Frontal cortex (tissue), 4 donors: ENCODE data around the gene ARL3. TPM values are rescaled to one million over a fixed set of nuclear protein-coding genes. Genes with fewer than 3 reads are reported as not detected.
"Not testable (repeated sequence)": the region's sequence is repeated elsewhere in the genome, so short reads cannot be mapped to it uniquely, and the experiment has no call there.

Source experiments
- DNase-seq, 2 donors: peaks; one replicate each; pipeline ENCODE4 v3.0.0; 2012; ENCODE audit warnings: low spot score in 2 of 2
- FAIRE-seq: peaks from 2 replicates; lab custom pipeline; 2012; peaks lifted over from hg19 to GRCh38; lab: Jason Lieb, UNC
- total RNA-seq: library from RNA; depleted of rRNA; stranded (reverse); fragments of >200 nt; gene quantifications from one replicate; pipeline ENCODE4 v1.2.3, GENCODE V29; 2014
- donor health status: control.
- donor health status: control.
- donor health status: control.

Gene ARL3
- total RNA-seq, 1 donor from 2014 or later = 32.2 TPM

DNA sequence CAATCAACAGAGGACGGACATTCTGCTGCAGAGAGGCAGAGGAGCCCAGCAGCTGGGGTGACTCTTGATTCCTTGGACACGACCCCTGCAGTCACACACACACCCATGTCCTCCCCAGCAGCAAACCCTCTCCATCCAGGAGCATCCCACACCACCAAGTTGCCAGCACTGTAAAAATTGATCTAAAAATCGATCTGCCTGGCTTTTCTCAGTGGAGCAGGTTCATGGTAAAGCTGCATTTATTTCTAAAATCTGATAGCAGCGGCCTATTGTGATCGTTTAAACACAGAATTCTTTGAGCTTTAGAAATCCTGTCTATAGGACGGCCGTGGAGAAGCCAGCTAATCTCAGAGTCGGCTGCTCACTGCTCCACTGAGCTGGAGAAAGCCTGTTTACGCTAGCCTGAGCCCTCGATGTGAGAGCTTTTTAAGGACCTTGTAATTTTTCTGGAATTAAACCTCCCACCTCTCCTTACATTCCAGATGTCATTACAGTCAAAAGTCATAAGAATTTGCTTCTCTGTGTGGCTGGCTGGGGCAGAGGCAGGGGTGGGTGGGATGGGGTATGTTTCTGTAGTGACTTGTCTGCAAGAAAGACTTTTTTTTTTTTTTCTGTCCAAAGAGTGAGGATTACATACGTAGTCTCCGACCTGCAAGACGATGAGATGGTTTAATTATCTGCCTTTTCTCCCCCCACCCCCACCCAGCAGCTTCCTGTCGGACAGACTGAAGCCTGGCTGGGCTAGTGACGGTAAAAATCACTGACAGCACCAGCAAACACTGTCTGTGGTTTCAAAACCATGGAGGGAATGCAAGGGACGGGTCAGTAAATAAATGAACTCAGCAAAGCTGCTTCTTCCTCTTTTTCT, 38.3 kb downstream of the ARL3 start:
- no peak for DNase-seq

DNA sequence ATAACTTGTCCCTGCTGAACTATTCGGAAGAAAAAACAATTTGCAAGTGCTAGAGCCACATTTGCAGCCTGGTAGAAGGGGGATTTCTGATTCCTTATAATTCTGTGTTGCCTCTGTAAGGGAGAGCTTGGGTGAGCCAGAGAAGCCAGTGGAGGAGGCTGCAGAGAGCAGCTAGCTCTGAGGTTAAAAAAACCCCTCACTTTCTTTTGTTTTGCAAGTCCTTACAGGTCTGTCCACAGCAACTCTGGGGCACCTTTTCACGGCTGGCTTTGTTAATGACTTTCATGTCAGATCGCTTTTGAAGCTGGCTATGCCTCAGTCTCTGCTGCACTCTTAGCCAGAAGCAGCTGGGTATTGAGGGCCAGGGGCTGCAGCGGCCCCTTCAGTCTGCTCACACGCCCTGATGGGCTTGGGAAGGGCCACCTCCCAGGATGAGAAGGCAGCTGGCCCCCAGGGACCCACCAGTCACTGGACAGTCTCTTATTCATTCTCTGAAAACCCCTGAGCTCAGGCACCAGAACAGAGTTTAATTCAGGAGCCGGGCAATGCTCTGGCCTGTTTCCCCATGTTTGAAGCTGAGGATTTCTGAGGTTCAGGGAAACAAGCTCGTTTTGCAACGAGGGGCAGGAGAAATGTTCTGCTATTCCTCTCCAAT, 39.1 kb downstream of the ARL3 start:
- FAIRE-seq (no peak), DNase-seq (no peak)

More for the DNA sequence above, 38.3 kb downstream of the ARL3 start:
- FAIRE-seq = no peak

DNA sequence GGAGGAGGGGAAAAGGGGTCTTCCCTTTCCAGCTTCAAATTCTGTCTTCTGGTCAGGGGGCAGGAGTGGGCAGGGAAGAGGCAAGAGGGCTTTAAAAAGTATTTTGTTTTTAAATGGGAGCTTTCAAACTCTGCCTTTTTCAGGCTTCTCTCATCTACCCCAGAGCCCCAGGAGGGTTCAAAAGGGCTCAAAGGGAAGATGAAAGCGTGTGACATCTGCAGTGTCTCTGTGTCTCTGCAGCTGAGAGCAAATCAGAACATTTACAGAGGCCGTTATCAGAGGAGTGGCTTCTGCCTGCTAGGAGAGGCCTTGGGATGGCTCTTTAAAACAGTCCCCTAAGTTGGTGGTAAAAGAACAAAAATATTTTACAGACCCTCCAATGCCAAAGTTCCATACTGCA, 39.6 kb downstream of the ARL3 start:
- DNase-seq = no peak
- FAIRE-seq = no peak

DNA sequence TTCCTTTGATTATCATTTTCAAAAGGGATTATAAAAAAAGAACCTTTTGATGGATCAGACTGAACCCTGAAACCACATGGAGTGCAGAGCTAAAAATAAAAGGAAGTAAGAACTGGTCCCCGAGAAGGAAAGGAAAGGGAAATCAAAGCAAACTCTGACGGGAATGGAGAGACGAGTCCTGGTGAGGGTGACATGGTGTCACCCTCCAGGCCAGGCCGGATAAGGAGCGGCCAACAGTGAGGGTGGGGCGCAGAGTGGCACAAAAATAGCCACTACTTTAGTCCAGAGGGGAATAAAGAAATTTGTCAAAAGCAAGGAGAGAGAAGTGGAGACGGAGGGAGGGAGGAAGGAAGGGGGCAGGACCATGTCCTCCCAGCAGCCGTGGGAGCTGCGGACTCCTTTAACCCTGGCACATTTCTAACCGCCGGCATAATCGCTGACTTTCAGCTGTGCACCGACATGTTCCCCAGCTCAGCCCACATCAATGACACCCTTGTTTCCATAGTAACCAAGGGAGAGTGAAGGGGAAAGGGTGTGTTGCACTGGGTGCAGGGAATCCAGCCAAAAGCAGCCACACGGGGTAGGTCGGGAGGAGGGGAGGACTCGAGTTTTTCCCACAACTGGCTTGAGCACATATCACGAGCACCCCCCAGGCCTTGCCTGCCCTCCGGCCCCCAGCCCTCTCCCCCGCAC, 40.2 kb downstream of the ARL3 start:
- FAIRE-seq = no peak
- peak in 1 of 2 donors; percentile 76 for DNase-seq

DNA sequence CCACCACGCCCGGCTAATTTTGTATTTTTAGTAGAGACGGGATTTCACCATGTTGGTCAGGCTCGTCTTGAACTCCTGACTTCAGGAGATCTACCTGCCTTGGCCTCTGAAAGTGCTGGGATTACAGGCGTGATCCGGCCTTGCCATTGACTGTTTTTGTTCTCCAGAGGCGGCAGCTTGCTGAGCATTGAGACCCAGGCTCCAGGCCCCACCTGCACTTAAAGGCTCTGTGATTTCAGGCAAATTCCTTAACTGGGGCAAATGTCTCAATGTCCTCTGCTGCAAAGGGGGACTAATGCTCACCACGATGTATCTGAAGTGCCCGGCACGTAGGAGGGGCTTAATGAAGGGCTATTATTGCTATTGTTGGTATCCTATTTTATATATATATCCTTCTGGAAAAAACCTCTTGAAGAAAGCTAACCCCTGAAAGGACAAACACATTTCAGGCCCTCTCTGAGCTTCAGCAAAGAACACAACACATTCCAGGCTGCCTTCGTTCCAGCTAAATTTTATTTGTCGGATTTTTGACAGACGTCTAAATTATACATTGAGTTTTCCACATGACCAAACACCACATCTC, 40.9 kb downstream of the ARL3 start:
- FAIRE-seq (no peak), DNase-seq (peak in 1 of 2 donors; percentile 3)

DNA sequence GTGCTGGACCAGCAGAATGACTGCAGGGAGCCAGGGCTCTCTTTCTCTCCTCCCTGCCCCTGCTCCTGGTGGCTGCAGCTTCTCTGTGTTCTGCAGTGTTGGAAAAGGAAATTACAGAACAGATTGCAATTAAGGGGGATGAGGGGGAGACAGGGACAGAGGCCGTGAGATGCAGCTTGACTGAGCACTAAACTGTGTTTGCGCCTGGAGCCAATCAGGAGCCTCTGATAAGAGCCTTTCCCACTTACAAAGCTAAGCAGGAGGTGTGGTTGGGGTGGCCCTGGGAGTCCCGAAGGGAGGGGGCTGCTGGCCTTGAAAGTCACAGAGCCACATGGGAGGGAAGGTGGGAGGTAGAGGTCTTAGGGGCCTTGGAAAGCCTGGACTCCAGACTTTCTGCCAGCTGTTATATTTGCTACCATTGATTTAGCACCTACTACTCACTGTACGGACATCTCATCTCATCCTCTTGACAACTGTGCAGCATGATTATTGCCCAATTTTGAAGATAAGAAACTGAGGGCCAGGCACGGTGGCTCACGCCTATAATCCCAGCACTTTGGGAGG, 43.2 kb downstream of the ARL3 start:
- DNase-seq (no peak), FAIRE-seq (no peak)

DNA sequence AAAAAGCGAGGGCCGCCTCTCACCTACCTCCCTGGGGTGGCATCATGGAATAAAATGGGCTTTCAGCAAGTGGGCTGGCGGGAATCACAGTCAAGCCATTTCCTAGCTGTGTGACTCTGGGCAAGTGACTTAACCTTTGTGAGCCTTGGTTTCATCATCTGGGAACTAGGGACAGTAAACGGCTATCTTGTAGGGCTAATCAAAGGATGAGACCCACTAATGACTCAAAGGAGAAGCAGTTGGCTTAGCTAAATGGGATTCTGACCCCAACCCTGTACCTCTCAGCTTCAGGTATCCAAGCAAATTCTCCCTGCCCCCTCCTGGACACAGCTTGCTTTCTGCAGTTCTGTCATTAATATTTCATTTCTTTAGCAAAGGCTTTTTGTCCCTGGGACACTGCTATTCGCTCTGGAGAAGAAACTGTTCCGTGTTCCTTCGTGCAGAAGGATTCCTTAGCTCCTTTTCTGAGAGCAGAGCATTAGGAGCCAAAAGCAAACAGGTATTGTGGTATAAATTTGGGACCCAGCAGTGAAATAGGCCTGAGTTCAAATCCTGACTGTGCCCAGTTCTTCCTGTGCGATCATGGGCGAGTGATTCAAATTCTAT, 44.0 kb downstream of the ARL3 start:
- DNase-seq (no peak), FAIRE-seq (no peak)

DNA sequence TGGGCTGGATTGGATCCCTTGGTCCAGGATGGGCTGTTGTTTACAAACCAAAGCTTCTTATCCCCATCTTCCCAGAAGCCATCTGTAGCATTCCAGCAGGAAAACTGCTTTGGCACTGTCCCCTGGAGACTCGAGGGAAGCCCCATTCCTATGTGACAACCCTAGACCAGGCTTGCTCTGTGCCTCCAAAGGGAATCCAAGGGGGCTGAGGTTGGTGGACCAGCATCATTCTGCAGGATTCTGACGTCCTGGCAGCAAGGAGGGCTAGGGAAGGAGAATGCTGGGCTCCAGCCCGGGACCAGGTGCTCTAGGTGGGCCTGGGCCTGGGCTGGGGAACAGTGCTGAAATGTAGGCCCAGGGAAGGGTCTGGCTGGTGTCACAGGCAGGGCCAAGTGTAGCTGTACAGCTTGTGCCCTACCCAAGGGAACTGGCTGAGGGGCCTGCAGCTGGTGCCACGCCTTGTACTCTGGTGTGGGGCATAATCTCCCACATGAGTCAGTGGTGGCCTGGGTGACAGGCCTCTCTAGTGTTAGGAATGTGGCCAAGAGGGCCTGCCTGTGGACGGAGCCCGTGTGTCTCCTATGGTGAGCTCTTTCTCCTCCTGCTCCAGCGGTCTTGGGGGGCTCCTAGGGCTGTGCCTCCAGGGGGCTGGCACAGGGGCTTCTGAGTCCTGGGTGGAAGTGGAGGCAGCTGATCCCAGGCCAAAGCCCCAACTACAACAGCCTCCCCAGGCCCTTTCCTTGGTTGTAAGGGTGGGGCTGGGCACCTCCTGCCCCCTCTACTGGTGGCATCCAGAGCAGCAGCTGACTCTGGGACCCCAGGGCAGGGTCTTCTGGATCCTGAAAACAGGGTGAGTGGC, 44.8 kb downstream of the ARL3 start:
- no peak for DNase-seq
- FAIRE-seq = no peak

DNA sequence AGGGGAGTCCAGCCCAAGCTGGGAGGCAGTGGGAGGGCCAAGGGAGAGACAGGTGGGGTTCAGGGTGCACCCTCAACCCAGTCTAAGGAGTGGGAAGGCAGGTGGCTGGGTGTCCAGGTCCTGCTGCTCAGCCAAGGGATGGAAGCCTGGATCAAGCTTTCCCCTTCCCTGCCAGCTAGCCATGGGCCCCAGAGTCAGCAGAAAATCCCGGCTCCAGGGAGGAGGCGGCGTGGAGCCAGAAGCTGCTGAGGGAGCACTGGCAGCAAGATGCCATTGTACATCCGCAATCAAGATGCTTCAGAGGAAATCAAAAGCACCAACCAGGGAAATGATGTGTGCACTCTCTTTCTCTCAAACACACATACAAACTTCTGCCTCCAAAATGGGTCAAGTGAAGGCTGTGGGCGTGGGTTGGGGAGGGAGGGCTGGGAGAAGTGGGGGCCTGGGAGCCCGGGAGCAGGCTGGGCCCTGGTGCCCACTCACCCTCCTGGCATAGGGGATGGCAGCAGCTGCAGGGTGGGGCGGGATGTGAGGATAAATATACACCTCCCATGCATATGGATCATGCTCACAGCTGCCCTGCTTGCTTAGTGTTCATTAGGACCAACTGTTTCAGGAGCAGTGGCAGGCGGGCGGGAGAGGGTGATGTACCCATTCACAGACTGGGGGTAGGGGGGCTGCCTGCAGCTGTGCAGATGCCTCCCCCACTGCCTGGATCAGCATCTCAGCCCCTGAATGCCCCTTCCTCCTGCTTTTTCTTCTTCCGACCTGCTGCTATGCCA, 45.7 kb downstream of the ARL3 start:
- DNase-seq (no peak), FAIRE-seq (no peak)

DNA sequence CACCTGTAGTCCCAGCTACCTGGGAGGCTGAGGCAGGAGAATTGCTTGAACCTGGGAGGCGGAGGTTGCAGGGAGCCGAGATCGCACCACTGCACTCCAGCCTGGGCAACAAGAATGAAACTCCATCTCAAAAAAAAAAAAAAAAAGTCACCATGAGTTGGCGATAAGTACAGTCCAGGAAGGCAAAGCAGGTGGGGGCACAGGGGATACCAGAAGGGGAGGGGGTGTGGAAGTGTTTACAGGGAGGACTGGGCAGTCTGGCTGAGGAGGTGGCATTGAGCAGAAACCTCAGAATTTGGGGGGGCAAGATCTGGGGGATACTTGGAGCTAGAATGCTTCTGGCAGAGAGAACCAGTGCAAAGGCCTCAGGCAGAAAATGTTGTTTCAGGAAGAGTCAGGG, 46.8 kb downstream of the ARL3 start:
- not testable (repeated sequence) for DNase-seq, FAIRE-seq

DNA sequence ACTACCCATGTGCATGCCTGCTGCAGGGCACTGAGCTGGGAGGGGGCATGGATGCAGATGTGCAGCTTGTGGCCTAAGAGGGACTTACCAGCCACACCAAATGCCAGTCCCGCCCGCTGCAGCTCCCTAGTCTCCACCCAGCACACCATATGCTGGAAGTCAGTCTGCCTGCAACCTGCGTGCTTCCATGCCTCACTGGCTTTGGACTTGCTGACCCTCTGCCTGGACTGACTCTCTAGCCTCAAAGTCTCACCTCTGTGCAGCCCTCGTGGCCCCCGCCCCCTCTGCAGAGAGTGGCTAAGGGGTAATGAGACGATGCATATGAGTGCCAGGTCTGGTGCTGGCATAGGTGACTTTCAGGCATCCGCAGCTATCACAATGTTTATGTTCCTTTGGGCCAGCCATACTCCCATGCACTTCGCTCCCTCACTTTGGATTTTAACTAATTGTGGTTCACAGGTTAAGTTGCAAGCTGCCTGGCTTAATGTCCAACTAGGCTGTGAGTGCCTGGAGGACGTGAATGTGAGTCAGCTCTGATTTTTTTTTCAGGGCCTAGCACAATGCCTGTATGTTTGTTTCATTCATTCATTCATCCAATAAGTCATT, 48.2 kb downstream of the ARL3 start:
- FAIRE-seq (no peak), DNase-seq (no peak)

DNA sequence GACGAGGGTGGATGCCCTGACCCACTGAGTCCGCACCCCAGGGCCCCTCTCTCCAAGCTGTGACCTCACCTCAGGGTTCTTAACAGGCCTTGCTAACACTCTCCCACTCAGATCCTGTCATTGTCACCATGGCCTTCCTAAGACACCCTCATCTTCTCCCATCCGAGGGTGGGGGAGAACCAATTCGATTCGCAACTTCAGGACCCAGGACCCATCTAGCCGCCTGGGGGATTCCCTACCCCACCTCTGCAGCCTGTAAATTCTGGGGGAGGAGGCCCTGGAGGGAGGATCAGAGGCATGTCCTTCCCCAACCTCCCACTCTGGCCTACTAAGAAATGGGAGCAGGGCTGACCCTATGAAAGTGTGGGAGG, 52.6 kb downstream of the ARL3 start:
- FAIRE-seq (no peak), DNase-seq (no peak)

DNA sequence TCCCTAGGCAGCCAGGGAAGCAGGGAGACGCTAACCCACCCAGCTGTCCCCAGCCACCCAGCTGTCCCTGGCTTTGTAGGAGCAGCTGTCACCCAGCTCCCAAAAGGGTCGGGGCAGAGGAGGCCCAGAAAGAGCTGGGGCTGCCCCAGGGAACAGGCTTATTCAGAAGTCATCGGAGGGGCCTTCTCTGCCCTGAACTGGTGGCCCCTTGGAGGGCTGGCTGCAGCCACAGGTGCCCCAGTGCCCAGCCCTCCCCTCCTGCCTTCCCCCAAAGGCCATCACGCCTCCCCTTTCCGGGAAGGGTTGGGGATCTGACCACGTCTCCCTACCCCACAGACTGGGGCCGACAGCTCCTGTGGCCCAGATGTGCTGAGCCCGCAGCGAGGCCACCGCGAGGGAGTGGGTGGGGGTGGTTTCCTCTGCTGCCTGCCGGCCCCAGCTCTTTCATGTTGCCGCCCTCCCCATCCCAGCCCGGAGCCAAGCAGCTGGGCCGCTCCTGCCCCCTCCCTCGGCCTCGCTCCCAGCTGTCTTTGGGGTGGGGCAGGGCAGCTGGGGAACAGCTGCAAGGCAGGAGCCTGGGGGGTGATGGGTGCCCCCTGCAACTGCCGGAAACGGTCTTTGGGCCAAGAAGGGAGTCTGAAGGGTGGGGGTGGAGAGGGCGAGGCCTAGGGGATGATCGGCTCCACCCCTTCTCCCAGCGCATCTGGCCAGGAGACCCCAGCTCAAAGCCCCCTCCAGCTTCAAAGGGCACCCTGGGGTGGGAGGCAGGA, 53.1 kb downstream of the ARL3 start:
- FAIRE-seq = no peak
- DNase-seq = peak; percentile 72 to 83

DNA sequence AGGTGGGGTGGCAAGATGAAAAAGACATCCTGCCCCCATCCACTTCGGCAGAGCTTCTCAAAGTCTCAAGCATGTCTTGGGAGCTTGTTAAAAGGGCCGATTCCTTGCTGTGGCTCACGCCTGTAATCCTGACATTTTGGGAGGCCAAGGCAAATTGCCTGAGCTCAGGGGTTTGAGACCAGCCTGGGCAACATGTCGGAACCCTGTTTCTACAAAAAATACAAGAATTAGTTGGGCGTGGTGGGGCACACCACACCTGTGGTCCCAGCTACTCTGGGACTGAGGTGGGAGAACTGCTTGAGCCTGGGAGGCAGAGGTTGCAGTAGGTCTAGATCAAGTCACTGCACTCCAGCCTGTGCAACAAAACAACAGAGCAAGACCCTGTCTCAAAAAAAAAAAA, 55.4 kb downstream of the ARL3 start:
- FAIRE-seq = no peak
- no peak for DNase-seq

DNA sequence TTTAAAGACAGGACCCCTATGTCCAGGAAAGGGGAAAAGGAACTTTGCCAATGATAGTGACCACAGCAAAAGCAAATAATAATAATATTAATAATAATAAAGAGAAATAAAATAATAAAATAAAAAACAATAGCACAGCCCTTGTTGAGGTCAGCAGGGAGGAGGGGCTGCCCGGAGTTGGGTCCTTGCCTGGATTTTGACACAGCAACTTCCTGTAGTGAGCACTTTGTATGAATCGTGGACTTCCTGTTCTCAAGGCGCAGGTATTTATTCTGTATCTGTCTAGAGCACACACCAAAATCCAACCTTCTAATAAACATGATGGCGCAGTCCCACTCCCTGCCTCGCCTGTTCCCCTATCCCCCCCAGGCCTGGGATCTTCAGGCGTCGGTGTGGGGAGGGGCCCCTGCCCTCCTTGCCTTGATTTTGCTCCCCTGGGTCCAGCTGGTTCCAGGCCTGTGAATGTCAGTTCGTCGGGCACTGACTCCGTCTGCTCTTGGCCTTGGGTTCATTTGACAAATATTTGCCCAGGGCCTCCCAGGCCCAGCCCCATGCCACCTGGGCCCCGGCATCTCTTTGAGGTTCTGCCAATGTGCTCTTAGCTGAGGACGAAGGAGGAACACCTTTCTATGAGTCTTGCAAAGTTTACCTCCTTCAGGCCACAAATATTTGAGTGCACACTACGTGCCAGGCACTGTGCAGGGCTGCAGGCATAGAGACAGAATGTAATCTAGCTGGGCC, 56.0 kb downstream of the ARL3 start:
- FAIRE-seq (no peak), DNase-seq (no peak)

DNA sequence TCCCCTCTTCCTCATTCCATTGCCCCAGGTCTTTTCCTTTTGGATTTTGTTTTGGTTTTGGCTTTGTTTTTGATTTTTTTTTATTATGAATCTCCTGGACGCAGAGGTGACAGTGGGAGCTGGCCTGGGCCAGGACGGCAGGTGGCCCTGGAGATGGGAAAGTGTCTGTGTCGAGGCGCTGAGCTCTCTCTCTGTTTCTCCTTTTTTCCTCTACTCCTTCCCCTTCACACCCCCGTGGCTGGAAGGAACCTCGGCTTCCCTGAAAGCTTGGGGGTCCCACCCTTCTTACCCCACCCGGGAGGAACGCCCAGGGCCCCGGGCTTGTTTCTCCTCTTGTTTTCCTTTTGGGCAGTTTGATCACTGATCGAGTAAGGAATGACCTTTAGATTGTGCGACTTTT, 56.7 kb downstream of the ARL3 start:
- no peak for DNase-seq
- no peak for FAIRE-seq
